ENCODE data around the gene INAVA.

- TF ChIP-seq CTCF (IDR thresholded peaks at IDR 0.05; ENCODE audit: low read depth, low read length, poor library complexity, severe bottlenecking) (no peak), EZH2phosphoT487 (IDR thresholded peaks at IDR 0.05; ENCODE audit: borderline replicate concordance, low read length) (no peak)
These were observed 5.5 kb downstream of the INAVA start for GRCh38 chr1:200899954-200900867.

Measured in DOHH2 (cell line).